Glutamatergic neuron (in vitro differentiated cells): ENCODE results near the gene PTPRN2. TPM values are rescaled to one million over a fixed set of nuclear protein-coding genes. Genes with fewer than 3 reads are reported as not detected.

Source experiments
- DNase-seq: peaks from one replicate; pipeline ENCODE4 v3.0.0; 2022
- H3K27ac Mint-ChIP-seq: one replicate; pipeline ENCODE4 v1.8.0; 2020; ENCODE audit warnings: mild to moderate bottlenecking, mixed read lengths, inconsistent platforms; ENCODE audit not compliant: unreplicated experiment
- H3K27me3 Mint-ChIP-seq: one replicate; pipeline ENCODE4 v1.8.0; 2020; ENCODE audit warnings: mild to moderate bottlenecking, moderate library complexity, mixed read lengths, inconsistent platforms; ENCODE audit not compliant: unreplicated experiment
- H3K36me3 Mint-ChIP-seq: one replicate; pipeline ENCODE4 v1.8.0; 2020; ENCODE audit warnings: mild to moderate bottlenecking, mixed read lengths, inconsistent platforms; ENCODE audit not compliant: unreplicated experiment
- H3K4me1 Mint-ChIP-seq: one replicate; pipeline ENCODE4 v1.8.0; 2020; ENCODE audit warnings: mild to moderate bottlenecking, low read depth, mixed read lengths, inconsistent platforms; ENCODE audit not compliant: unreplicated experiment
- H3K4me3 Mint-ChIP-seq: one replicate; pipeline ENCODE4 v1.8.0; 2020; ENCODE audit warnings: mild to moderate bottlenecking, mixed read lengths, inconsistent platforms; ENCODE audit not compliant: unreplicated experiment
- H3K9me3 Mint-ChIP-seq: one replicate; pipeline ENCODE4 v1.8.0; 2020; ENCODE audit warnings: mild to moderate bottlenecking, moderate library complexity, mixed read lengths, inconsistent platforms; ENCODE audit not compliant: unreplicated experiment
- total RNA-seq: library from RNA; stranded (reverse); fragmentation: NEBNext Ultra II Directional; extraction: Animal tissue kit (Norgen Biotek cat#: 25700); gene quantifications from one replicate; pipeline ENCODE4 v1.2.1, GENCODE V29; 2021; ENCODE audit not compliant: unreplicated experiment
- TF ChIP-seq, protein P1 (sequence below): fragments of 200-600 bp; sonication (generic); IDR thresholded peaks from one replicate; pipeline ENCODE4 v1.5.0; 2021; ENCODE audit not compliant: partially characterized antibody, unreplicated experiment

Gene PTPRN2
- total RNA-seq, 1 donor from 2014 or later: 49.0 TPM

DNA sequence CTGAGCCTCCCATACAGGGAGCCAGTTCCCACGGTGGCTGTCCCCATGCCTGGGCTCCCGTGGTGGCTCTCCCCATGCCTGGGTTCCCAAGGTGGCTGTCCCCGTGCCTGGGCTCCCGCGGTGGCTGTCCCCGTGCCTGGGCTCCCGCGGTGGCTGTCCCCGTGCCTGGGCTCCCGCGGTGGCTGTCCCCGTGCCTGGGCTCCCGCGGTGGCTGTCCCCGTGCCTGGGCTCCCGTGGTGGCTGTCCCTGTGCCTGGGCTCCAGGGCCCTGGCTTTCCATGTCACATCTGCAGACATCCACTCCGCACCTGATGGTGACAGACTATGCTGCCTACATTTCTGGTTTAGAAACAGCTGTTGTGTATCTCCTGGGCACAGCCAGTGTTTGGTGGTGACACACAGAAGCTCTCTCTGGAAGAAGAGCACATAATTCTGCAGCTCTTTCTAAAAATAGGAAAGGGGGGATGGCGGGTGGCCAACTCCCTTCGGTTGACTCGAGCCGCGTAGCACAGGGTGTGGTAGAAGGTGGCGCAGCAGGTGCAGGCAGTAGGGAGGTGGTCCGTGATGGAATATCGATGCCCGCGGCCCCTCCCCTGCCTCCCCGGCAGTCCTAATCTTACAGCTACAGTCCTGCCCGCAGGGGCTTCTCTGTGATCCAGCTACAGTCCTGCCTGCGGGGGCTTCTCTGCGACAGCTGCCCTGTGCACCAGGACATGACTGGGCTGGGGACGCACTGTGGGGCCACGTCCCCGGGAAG lies 999.6 kb downstream of the PTPRN2 start:
- DNase-seq: no peak
- H3K27me3 Mint-ChIP-seq: peaks cover 12% of the 10 kb centered on the region
- no peak overlapping the region for H3K4me3 Mint-ChIP-seq
- peaks cover 15% of the 10 kb centered on the region for H3K9me3 Mint-ChIP-seq
- TF ChIP-seq, protein P1, sequence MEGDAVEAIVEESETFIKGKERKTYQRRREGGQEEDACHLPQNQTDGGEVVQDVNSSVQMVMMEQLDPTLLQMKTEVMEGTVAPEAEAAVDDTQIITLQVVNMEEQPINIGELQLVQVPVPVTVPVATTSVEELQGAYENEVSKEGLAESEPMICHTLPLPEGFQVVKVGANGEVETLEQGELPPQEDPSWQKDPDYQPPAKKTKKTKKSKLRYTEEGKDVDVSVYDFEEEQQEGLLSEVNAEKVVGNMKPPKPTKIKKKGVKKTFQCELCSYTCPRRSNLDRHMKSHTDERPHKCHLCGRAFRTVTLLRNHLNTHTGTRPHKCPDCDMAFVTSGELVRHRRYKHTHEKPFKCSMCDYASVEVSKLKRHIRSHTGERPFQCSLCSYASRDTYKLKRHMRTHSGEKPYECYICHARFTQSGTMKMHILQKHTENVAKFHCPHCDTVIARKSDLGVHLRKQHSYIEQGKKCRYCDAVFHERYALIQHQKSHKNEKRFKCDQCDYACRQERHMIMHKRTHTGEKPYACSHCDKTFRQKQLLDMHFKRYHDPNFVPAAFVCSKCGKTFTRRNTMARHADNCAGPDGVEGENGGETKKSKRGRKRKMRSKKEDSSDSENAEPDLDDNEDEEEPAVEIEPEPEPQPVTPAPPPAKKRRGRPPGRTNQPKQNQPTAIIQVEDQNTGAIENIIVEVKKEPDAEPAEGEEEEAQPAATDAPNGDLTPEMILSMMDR: no peak
- H3K4me1 Mint-ChIP-seq: no peaks in the 10 kb centered on the region
- peaks cover 14% of the 10 kb centered on the region for H3K36me3 Mint-ChIP-seq
- no peak overlapping the region for H3K27ac Mint-ChIP-seq

DNA sequence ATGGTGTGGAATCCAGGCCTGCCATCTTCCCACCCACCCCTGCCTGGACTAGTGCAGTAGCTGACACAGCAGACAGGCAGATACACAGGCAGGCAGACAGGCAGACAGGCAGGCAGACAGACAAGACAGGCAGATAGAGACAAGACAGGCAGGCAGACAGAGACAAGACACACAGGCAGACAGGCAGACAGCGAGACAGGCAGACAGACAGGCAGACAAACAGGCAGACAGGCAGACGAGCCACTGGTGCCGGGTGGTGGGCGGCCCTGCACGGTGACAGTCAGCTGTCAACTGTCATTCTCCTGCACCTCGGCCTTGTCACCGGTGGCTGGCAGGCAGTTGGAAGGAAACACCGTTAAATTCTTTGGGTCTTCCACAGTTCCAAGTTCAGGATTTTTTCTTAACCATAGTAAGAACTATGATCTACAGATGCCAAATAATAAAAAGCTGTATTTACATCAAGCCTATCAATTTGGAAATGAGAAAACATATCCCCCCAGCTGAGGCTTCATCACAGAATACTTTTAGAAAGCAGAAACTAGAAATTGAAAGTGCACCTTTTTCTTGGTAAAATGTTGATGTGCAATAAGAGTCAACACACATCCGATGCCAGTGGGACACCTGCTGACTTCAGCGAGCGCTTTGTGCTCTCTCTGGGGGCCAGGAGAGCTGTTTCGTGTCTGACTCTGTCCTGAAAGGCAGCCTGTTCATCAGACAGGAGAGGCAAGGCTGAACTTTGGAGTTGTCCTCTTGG lies 1000.4 kb downstream of the PTPRN2 start:
- Mint-ChIP-seq H3K9me3 (peaks cover 12% of the 10 kb centered on the region), H3K27ac (no peak overlapping the region), H3K4me3 (no peak overlapping the region), H3K27me3 (peaks cover 9% of the 10 kb centered on the region), H3K36me3 (peaks cover 8% of the 10 kb centered on the region), H3K4me1 (no peaks in the 10 kb centered on the region)
- no peak for DNase-seq
- TF ChIP-seq, protein P1: no peak

DNA sequence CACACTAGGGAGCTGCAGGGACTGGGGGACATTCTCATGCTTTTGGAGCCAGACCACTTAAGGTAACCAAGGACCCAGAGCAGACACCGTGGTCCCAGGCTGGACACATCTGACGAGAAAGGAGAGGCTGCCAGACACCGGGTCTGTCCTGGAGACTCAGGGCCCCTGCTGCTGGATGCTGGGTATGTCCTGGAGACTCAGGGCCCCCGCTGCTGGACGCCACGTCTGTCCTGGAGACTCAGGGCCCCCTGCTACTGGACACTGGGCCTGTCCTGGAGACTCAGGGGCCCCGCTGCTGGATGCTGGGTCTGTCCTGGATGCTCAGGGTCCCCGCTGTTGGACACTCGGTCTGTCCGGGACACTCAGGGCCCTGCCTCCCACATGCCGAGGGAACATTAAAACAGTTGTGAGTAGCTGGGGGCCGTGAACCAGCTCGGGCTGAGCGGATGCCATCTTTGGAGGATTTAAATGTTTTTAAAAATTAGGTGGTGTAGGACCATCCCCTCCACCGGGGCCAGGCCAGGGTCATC lies 1001.1 kb downstream of the PTPRN2 start:
- Mint-ChIP-seq H3K36me3 (peaks cover under 1% of the 10 kb centered on the region), H3K27ac (no peak overlapping the region), H3K4me1 (no peaks in the 10 kb centered on the region), H3K4me3 (no peak overlapping the region), H3K27me3 (peaks cover 13% of the 10 kb centered on the region), H3K9me3 (peaks cover 9% of the 10 kb centered on the region)
- TF ChIP-seq, protein P1: no peak
- DNase-seq: no peak

DNA sequence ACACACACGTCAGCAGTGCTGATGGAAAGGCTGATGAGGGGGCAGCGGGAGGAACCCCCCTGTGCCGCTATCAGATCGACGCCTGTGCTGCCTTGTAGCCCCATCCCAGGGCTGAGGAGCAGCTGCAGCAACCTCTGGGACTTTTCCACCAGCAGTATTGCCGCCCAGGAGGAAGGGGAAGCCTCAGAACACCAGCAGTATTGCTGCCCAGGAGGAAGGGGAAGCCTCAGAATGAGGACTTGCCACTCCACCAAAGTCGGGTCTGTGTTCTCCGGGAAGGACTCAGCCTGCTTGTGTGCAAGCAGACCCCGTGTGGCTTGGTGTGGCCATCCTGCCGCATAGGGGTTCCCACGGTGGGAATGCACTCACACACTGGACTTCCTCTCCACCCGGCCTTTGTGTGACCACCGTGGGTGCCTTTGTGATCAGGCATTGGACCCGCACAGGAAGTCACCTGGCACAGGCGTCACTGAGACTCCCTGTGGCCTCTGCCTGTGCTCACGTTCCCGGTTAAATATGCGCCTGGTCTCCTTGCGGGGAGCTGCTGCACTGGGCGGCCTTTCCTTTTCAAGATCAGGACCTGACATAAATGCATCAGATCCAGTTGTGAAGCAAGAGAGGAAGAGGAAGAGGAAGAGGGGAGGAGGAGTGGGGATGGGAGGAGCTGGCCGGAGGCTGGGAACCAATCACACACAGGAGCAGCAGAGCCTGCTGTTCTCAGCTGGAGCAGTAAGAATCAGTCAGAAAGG lies 1002.3 kb downstream of the PTPRN2 start:
- H3K4me1 Mint-ChIP-seq: peaks cover 2% of the 10 kb centered on the region
- H3K4me3 Mint-ChIP-seq: no peak overlapping the region
- H3K27me3 Mint-ChIP-seq: peaks cover 12% of the 10 kb centered on the region
- no peaks in the 10 kb centered on the region for H3K36me3 Mint-ChIP-seq
- H3K9me3 Mint-ChIP-seq: peaks cover 9% of the 10 kb centered on the region
- no peak for DNase-seq
- no peak overlapping the region for H3K27ac Mint-ChIP-seq
- TF ChIP-seq, protein P1: no peak
